ENCODE results near the gene SLC39A11. TPM values are rescaled to one million over a fixed set of nuclear protein-coding genes. Genes with fewer than 3 reads are reported as not detected.

Gene SLC39A11
- polyA plus RNA-seq, 3 donors, result 16.6 to 27.9 (median 26.6) TPM

DNA sequence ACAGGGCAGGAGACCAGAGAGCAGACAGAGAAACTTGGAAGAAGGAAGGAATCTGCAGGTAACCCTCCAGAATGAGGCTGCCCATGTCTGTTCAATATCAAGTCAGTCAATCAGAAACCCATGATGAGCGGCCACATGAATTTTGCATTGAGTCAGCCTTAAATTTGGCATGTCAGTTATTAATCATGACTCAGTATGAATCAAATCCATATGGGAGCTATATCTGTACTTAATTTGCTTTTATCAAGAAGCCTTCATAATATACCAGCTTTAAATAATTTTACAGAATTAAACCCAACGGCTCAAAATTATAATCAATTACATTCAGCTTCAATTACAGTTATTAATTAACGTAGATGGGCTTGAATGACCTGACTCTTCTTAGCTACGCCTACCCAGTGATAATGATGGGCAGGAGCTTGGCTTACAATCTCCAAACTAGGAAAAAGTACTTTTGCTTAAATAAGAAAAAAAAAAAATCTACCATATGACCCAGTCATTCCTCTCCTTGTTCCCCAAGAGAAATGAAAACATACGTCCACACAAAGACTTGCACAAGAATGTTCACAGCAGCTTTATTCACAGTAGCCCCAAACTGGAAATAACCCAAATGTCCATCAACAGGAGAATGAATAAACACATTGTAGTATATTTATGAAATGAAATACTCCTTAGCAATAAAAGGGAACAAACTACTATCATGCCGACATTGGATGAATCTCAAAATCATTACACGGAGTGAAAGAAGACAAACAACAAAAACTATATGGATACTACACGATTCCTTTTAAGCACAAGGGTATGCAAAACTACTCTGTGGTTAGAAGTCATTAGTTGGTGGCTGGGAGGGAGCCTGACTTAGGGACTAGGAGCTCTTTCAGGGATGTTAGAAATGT is 48.6 kb downstream of the SLC39A11 start:
- peaks cover 0 to 5% (median 0%) of the 10 kb centered on the region in 7 donors for H3K9me3 Mint-ChIP-seq
- H3K27me3 Mint-ChIP-seq (ENCODE audit: low read depth in 3 of 3), result peaks cover 0 to 2% (median 0%) of the 10 kb centered on the region in 3 donors
- H3K36me3 Mint-ChIP-seq, result peaks cover 39 to 42% of the 10 kb centered on the region in 2 donors
- TF ChIP-seq, protein P1, sequence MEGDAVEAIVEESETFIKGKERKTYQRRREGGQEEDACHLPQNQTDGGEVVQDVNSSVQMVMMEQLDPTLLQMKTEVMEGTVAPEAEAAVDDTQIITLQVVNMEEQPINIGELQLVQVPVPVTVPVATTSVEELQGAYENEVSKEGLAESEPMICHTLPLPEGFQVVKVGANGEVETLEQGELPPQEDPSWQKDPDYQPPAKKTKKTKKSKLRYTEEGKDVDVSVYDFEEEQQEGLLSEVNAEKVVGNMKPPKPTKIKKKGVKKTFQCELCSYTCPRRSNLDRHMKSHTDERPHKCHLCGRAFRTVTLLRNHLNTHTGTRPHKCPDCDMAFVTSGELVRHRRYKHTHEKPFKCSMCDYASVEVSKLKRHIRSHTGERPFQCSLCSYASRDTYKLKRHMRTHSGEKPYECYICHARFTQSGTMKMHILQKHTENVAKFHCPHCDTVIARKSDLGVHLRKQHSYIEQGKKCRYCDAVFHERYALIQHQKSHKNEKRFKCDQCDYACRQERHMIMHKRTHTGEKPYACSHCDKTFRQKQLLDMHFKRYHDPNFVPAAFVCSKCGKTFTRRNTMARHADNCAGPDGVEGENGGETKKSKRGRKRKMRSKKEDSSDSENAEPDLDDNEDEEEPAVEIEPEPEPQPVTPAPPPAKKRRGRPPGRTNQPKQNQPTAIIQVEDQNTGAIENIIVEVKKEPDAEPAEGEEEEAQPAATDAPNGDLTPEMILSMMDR (IDR thresholded peaks at IDR 0.05), result no peak
- peaks cover 29% of the 10 kb centered on the region for H4K20me1 ChIP-seq (ENCODE audit: insufficient read depth, low read length)
- no peak overlapping the region for H3K9ac ChIP-seq (ENCODE audit: insufficient read depth, low read length, poor library complexity, severe bottlenecking)
- no peak overlapping the region for H3K4me3 ChIP-seq (replicated peaks in 1 of 3; ENCODE audit: low read depth in 2 of 3, low read length in 3 of 3)
- H3K4me1 ChIP-seq (ENCODE audit: control insufficient read depth in 1 of 2, insufficient read depth in 2 of 2, low read length in 2 of 2), result peaks cover 3 to 21% of the 10 kb centered on the region in 2 donors
- intact Hi-C loops (cut with micrococcal nuclease), result no loop called here
- H3K9me3 ChIP-seq (replicated peaks in 1 of 2; ENCODE audit: control insufficient read depth in 1 of 2, insufficient read depth in 1 of 2, low read length in 2 of 2), result no peaks in the 10 kb centered on the region
- peaks cover 88% of the 10 kb centered on the region for H3K79me2 ChIP-seq (ENCODE audit: insufficient read depth, low read length)
- H3K27me3 ChIP-seq (ENCODE audit: control insufficient read depth in 2 of 2, insufficient read depth in 2 of 2, low read length in 2 of 2), result no peaks in the 10 kb centered on the region
- peak overlapping the region in 2 of 7 donors; percentile 19 to 59 for H3K27ac Mint-ChIP-seq
- H3K4me2 ChIP-seq (replicated peaks; ENCODE audit: extremely low read depth, low read length, poor library complexity, severe bottlenecking), result no peak overlapping the region
- H3K4me3 Mint-ChIP-seq, result no peak overlapping the region
- no CpG with 5 or more reads among the region's 8 CpGs for WGBS (ENCODE audit: insufficient coverage)
- H3K4me1 Mint-ChIP-seq, result peaks cover 44% of the 10 kb centered on the region
- no peak for DNase-seq
- H3K27ac ChIP-seq (ENCODE audit: low read depth in 1 of 2, low read length in 2 of 2), result no peak overlapping the region
- peaks cover 13 to 34% of the 10 kb centered on the region in 2 donors for H3K36me3 ChIP-seq (replicated peaks in 1 of 2; ENCODE audit: control insufficient read depth in 1 of 2, insufficient read depth in 2 of 2, low read length in 2 of 2)
- H2AFZ ChIP-seq (ENCODE audit: insufficient read depth, low read depth, low read length, poor library complexity, severe bottlenecking), result no peak overlapping the region

DNA sequence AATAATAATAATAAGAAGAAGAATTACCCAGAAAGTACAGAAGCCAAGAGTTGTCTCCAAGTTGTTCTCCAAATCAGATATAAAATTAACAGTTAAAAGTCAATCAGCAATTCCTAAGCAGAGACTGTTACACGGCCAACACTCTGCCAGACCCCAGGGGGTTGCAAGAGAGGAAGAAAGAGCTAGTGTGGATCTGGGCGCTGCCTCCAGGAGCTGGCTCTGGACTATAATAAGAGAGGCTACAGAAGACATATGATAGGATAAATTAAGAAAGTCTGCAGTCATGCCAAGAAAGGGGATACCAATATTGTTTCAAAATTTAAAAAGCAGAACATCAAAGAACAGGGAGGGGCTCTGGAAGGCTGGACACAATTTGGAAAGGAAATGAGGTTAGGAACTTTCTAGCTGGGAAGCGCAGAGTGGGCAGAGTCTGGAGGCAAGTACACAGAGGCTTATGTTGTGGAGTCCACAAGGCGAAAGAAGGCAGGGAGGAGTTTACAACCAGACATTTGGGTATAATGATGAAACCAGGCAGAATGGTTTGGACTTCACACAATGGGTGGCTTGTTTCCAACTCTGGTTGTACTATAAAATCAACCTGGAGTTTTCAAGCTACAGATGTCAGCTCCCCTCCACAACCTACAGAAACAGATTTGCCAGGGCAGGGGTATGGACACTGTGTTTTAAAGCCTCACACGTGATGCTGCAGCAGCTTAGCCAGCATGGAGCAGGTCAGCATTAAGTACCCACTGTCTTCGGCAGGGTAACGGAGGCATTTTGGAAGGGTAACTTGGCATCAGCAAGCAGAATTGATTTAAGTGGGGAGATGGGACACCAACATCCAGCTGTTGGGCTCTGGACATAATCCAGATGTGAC is 49.4 kb downstream of the SLC39A11 start:
- Histone ChIP-seq H3K9ac (ENCODE audit: insufficient read depth, low read length, poor library complexity, severe bottlenecking) (no peak overlapping the region), H3K36me3 (replicated peaks in 1 of 2; ENCODE audit: control insufficient read depth in 1 of 2, insufficient read depth in 2 of 2, low read length in 2 of 2) (peaks cover 8 to 25% of the 10 kb centered on the region in 2 donors), H3K79me2 (ENCODE audit: insufficient read depth, low read length) (peaks cover 83% of the 10 kb centered on the region), H4K20me1 (ENCODE audit: insufficient read depth, low read length) (peaks cover 29% of the 10 kb centered on the region), H3K9me3 (replicated peaks in 1 of 2; ENCODE audit: control insufficient read depth in 1 of 2, insufficient read depth in 1 of 2, low read length in 2 of 2) (no peaks in the 10 kb centered on the region), H3K4me3 (replicated peaks in 1 of 3; ENCODE audit: low read depth in 2 of 3, low read length in 3 of 3) (no peak overlapping the region), H3K27me3 (ENCODE audit: control insufficient read depth in 2 of 2, insufficient read depth in 2 of 2, low read length in 2 of 2) (no peaks in the 10 kb centered on the region), H3K4me2 (replicated peaks; ENCODE audit: extremely low read depth, low read length, poor library complexity, severe bottlenecking) (no peak overlapping the region), H2AFZ (ENCODE audit: insufficient read depth, low read depth, low read length, poor library complexity, severe bottlenecking) (no peak overlapping the region), H3K27ac (ENCODE audit: low read depth in 1 of 2, low read length in 2 of 2) (no peak overlapping the region), H3K4me1 (ENCODE audit: control insufficient read depth in 1 of 2, insufficient read depth in 2 of 2, low read length in 2 of 2) (peaks cover 3 to 21% of the 10 kb centered on the region in 2 donors)
- TF ChIP-seq, protein P1 (IDR thresholded peaks at IDR 0.05), result no peak
- 94% methylated on average over 5 of the region's 7 CpGs for WGBS (ENCODE audit: insufficient coverage)
- Mint-ChIP-seq H3K4me3 (no peak overlapping the region), H3K27ac (peak overlapping the region in 2 of 7 donors; percentile 14 to 33), H3K36me3 (peaks cover 33 to 42% of the 10 kb centered on the region in 2 donors), H3K9me3 (peaks cover 0 to 5% (median 0%) of the 10 kb centered on the region in 7 donors), H3K27me3 (ENCODE audit: low read depth in 3 of 3) (peaks cover 0 to 2% (median 1%) of the 10 kb centered on the region in 3 donors), H3K4me1 (peaks cover 46% of the 10 kb centered on the region)
- intact Hi-C loops (cut with micrococcal nuclease), result no loop called here
- DNase-seq, result no peak
